Activated gamma-delta T cell treated with anti-CD3 and anti-CD28 coated beads, Interleukin-2, amount 50 U/mL, for 16 hours (primary cell): ENCODE results near the gene CX3CL1.

Experiments used
- DNase-seq: peaks from one replicate; pipeline ENCODE4 v3.0.0-alpha.2; 2020; ENCODE audit warnings: low read depth

Gene CX3CL1

GRCh38 chr16:57405097-57405496 lies 32.8 kb downstream of the CX3CL1 start:
- DNase-seq: no peak

- DNase-seq: no peak
Measured at GRCh38 chr16:57406881-57407280, 34.6 kb downstream of the CX3CL1 start.

GRCh38 chr16:57407521-57408353 lies 35.4 kb downstream of the CX3CL1 start:
- no peak for DNase-seq

- DNase-seq: no peak
Measured at GRCh38 chr16:57409065-57409464, 36.8 kb downstream of the CX3CL1 start.

- DNase-seq: no peak
Measured at GRCh38 chr16:57409870-57410587, 37.7 kb downstream of the CX3CL1 start.

GRCh38 chr16:57411362-57411976 lies 39.2 kb downstream of the CX3CL1 start:
- no peak for DNase-seq

- DNase-seq: no peak
Measured at GRCh38 chr16:57412584-57412983, 40.3 kb downstream of the CX3CL1 start.

GRCh38 chr16:57413301-57413730 lies 41.0 kb downstream of the CX3CL1 start:
- no peak for DNase-seq

- no peak for DNase-seq
Measured at GRCh38 chr16:57413733-57414132, 41.4 kb downstream of the CX3CL1 start.

GRCh38 chr16:57416084-57416483 lies 43.8 kb downstream of the CX3CL1 start:
- no peak for DNase-seq

- no peak for DNase-seq
Measured at GRCh38 chr16:57419506-57419905, 47.2 kb downstream of the CX3CL1 start.

GRCh38 chr16:57422026-57422944 lies 50.0 kb downstream of the CX3CL1 start:
- DNase-seq: no peak

GRCh38 chr16:57423152-57423551 lies 50.9 kb downstream of the CX3CL1 start:
- no peak for DNase-seq

GRCh38 chr16:57424583-57424982 lies 52.3 kb downstream of the CX3CL1 start:
- DNase-seq: no peak

- DNase-seq: no peak
Measured at GRCh38 chr16:57426356-57426755, 54.1 kb downstream of the CX3CL1 start.

- DNase-seq: no peak
Measured at GRCh38 chr16:57427307-57427706, 55.0 kb downstream of the CX3CL1 start.

- DNase-seq: no peak
Measured at GRCh38 chr16:57427824-57428223, 55.5 kb downstream of the CX3CL1 start.

- no peak for DNase-seq
Measured at GRCh38 chr16:57430955-57431354, 58.7 kb downstream of the CX3CL1 start.

GRCh38 chr16:57432505-57432904 lies 60.2 kb downstream of the CX3CL1 start:
- DNase-seq: no peak

- DNase-seq: no peak
Measured at GRCh38 chr16:57432989-57433388, 60.7 kb downstream of the CX3CL1 start.

GRCh38 chr16:57434003-57434402 lies 61.7 kb downstream of the CX3CL1 start:
- no peak for DNase-seq
